SK-N-SH (cell line): ENCODE data around the gene GFPT2. TPM values are rescaled to one million over a fixed set of nuclear protein-coding genes. Genes with fewer than 3 reads are reported as not detected.

Experiments
- CTCF ChIA-PET: fragments of 300-600, 350-600 bp; formaldehyde crosslinking; extraction: SDS; loops from one replicate; lab custom pipeline; 2021; lab: Yijun Ruan, JAX
- POLR2A ChIA-PET: fragments of 350-600 bp; sonication (Branson Sonifier 250); formaldehyde crosslinking; extraction: SDS; loops from one replicate; lab custom pipeline; 2020; ENCODE audit warnings: antibody characterized with exemption, inconsistent platforms; lab: Yijun Ruan, JAX
- DNase-seq: peaks from one replicate; pipeline ENCODE4 v3.0.0; 2012
- H2AFZ ChIP-seq: fragments of 200-600 bp; sonication (generic); 2 replicates; pipeline ENCODE4 v1.8.1; 2016; ENCODE audit warnings: antibody characterized with exemption, mild to moderate bottlenecking, low read depth
- H3F3A ChIP-seq: fragments of 200-600 bp; sonication (generic); replicated peaks from 2 replicates; pipeline ENCODE3; 2016; ENCODE audit warnings: antibody characterized with exemption, mild to moderate bottlenecking; ENCODE audit not compliant: insufficient read depth
- H3K27ac ChIP-seq, 2 experiments: fragments of 200-500 bp in 1 of 2; fragments of 200-600 bp in 1 of 2; sonication (Bioruptor generic) in 1 of 2; sonication (generic), shearing (Covaris generic) in 1 of 2; 2 replicates each; pipeline versions ENCODE4 v1.5.1 to v1.6.1; 2014 to 2016; ENCODE audit warnings: low read depth in 2 of 2, inconsistent platforms in 1 of 2, low read length in 1 of 2, mild to moderate bottlenecking in 1 of 2, mixed read lengths in 1 of 2
- H3K27me3 ChIP-seq: fragments of 200-600 bp; sonication (generic), shearing (Covaris generic); 2 replicates; pipeline ENCODE4 v1.6.1; 2016; ENCODE audit warnings: mixed run types; ENCODE audit not compliant: insufficient read depth
- H3K36me3 ChIP-seq, 2 experiments: fragments of 200-500 bp in 1 of 2; fragments of 200-600 bp in 1 of 2; sonication (Bioruptor generic) in 1 of 2; sonication (generic) in 1 of 2; replicated peaks in 1 of 2; 2 replicates each; pipeline versions ENCODE3 to v1.5.1; 2014 to 2016; ENCODE audit warnings: low read length in 1 of 2, mild to moderate bottlenecking in 1 of 2; ENCODE audit not compliant: insufficient read depth in 2 of 2, control insufficient read depth in 1 of 2
- H3K4me1 ChIP-seq, 2 experiments: fragments of 200-500 bp in 1 of 2; fragments of 200-600 bp in 1 of 2; sonication (Bioruptor generic) in 1 of 2; sonication (generic), shearing (Covaris generic) in 1 of 2; 2 replicates each; pipeline versions ENCODE4 v1.5.1 to v1.6.1; 2014 to 2016; ENCODE audit warnings: low read depth in 1 of 2, low read length in 1 of 2, mixed run types in 1 of 2; ENCODE audit not compliant: insufficient read depth in 2 of 2, control insufficient read depth in 1 of 2
- H3K4me2 ChIP-seq: fragments of 200-600 bp; sonication (generic), shearing (Covaris generic); 2 replicates; pipeline ENCODE4 v1.6.1; 2017; ENCODE audit warnings: mixed run types
- H3K4me3 ChIP-seq, 2 experiments: fragments of 200-500 bp in 1 of 2; fragments of 200-600 bp in 1 of 2; sonication (Bioruptor generic) in 1 of 2; sonication (generic), shearing (Covaris generic) in 1 of 2; 2 replicates each; pipeline versions ENCODE4 v1.5.1 to v1.8.1; 2014 to 2016; ENCODE audit warnings: low read depth in 2 of 2, inconsistent platforms in 1 of 2, low read length in 1 of 2, mild to moderate bottlenecking in 1 of 2, mixed read lengths in 1 of 2, moderate library complexity in 1 of 2
- H3K79me2 ChIP-seq: fragments of 200-600 bp; sonication (generic); 2 replicates; pipeline ENCODE4 v1.8.1; 2017; ENCODE audit warnings: mild to moderate bottlenecking; ENCODE audit not compliant: insufficient read depth
- H3K9ac ChIP-seq: fragments of 200-600 bp; sonication (generic); 2 replicates; pipeline ENCODE4 v1.6.1; 2017; ENCODE audit warnings: mixed run types
- H3K9me2 ChIP-seq: fragments of 200-600 bp; sonication (generic); 2 replicates; pipeline ENCODE4 v1.6.1; 2017; ENCODE audit warnings: mixed run types
- H3K9me3 ChIP-seq: fragments of 200-600 bp; sonication (generic); 2 replicates; pipeline ENCODE4 v1.6.1; 2017; ENCODE audit warnings: mixed run types, mild to moderate bottlenecking, moderate library complexity
- H4K20me1 ChIP-seq: fragments of 200-600 bp; sonication (generic); 2 replicates; pipeline ENCODE4 v1.6.1; 2017; ENCODE audit warnings: mild to moderate bottlenecking, mixed run types; ENCODE audit not compliant: insufficient read depth
- CHD2 ChIP-seq: fragments of 150-350 bp; IDR thresholded peaks from 2 replicates; pipeline ENCODE4 v1.6.1; 2018; ENCODE audit warnings: low read length; ENCODE audit not compliant: partially characterized antibody
- JUND ChIP-seq: IDR thresholded peaks from 2 replicates; pipeline ENCODE4 v1.4.0; 2012
- MEF2A ChIP-seq: IDR thresholded peaks from 2 replicates; pipeline ENCODE4 v1.4.0; 2012; ENCODE audit warnings: low read depth, borderline replicate concordance
- POLR2AphosphoS5 ChIP-seq: IDR thresholded peaks from 2 replicates; pipeline ENCODE4 v1.6.1; 2012; ENCODE audit warnings: low read depth, low read length
- RXRA ChIP-seq: IDR thresholded peaks from 2 replicates; pipeline ENCODE4 v1.4.0; 2012; ENCODE audit warnings: low read depth, mild to moderate bottlenecking, borderline replicate concordance
- TEAD4 ChIP-seq: IDR thresholded peaks from 2 replicates; pipeline ENCODE4 v1.4.0; 2012; ENCODE audit warnings: mild to moderate bottlenecking, borderline replicate concordance; ENCODE audit not compliant: insufficient read depth
- USF2 ChIP-seq: fragments of 150-350 bp; IDR thresholded peaks from 2 replicates; pipeline ENCODE4 v1.6.1; 2017; ENCODE audit warnings: antibody characterized with exemption, low read length, low read depth, borderline replicate concordance
- ZBTB33 ChIP-seq: IDR thresholded peaks from 2 replicates; pipeline ENCODE4 v1.4.0; 2012; ENCODE audit warnings: low read depth, borderline replicate concordance
- WGBS: methylation state at CpG from one replicate; pipeline ENCODE4 v1.1.6; 2017; ENCODE audit warnings: low lambda C conversion rate; 5-methylcytosine and 5-hydroxymethylcytosine counted together
- polyA plus RNA-seq, 3 experiments: library from polyadenylated mRNA; depleted of rRNA; stranded (reverse); fragments of >200 nt; gene quantifications; 2 replicates each; pipeline ENCODE4 v1.2.3, GENCODE V29; 2012

The GFPT2 gene
- polyA plus RNA-seq, 1 of the 3 experiments (the other 2 are of a cell fraction), result 8.1 TPM

GRCh38 chr5:180313677-180314505 is 39.2 kb downstream of the GFPT2 start:
- peak overlapping the region; percentile 59 for H3K4me3 ChIP-seq
- TF ChIP-seq CHD2, result peak; percentile 99
- peak; percentile 95 for TF ChIP-seq ZBTB33
- no peak for TF ChIP-seq MEF2A
- TF ChIP-seq POLR2AphosphoS5, result peak; percentile 14; the same call in 1 of the 2 replicates
- peak overlapping the region; percentile 87 for H2AFZ ChIP-seq
- peak overlapping the region; percentile 60 for H3K9ac ChIP-seq
- ChIA-PET POLR2A (interaction anchor here (0.6 to 1.2 kb wide), 4 partner anchors 10 to 152 kb away, joined by 3 to 6 read pairs (median 4); partner anchors contain the start of gene GFPT2), CTCF (interaction anchor here (0.6 to 4.6 kb wide), 9 partner anchors 9 to 160 kb away, joined by 3 to 131 read pairs (median 27); no protein-coding TSS in a partner anchor)
- peak overlapping the region; percentile 79 for H3K4me2 ChIP-seq
- H3K79me2 ChIP-seq, result no peaks in the 10 kb centered on the region
- no peaks in the 10 kb centered on the region for H3F3A ChIP-seq
- 49% methylated on average over 27 of the region's 50 CpGs for whole genome bisulfite sequencing
- no peaks in the 10 kb centered on the region for H4K20me1 ChIP-seq
- no peaks in the 10 kb centered on the region for H3K9me3 ChIP-seq
- no peaks in the 10 kb centered on the region for H3K9me2 ChIP-seq
- H3K36me3 ChIP-seq, result no peaks in the 10 kb centered on the region
- peak; percentile 91 for DNase-seq
- peak overlapping the region in 1 of 2 experiments; percentile 76; a peak in 2 of 4 replicates for H3K27ac ChIP-seq
- H3K4me1 ChIP-seq, result peaks cover 0 to 2% of the 10 kb centered on the region in 2 experiments; a peak in 1 of 4 replicates
- H3K27me3 ChIP-seq, result no peaks in the 10 kb centered on the region

GRCh38 chr5:180311216-180311615 is 41.9 kb downstream of the GFPT2 start:
- POLR2A ChIA-PET, result no interaction called here
- H4K20me1 ChIP-seq, result no peaks in the 10 kb centered on the region
- H3K4me1 ChIP-seq, result peaks cover 0 to 2% of the 10 kb centered on the region in 2 experiments; a peak in 1 of 4 replicates
- DNase-seq, result no peak
- H2AFZ ChIP-seq, result no peak overlapping the region
- WGBS, result 79% methylated on average over 8 of the region's 11 CpGs
- H3K4me3 ChIP-seq, result no peak overlapping the region
- no peak overlapping the region for H3K9ac ChIP-seq
- no peaks in the 10 kb centered on the region for H3K27me3 ChIP-seq
- no peaks in the 10 kb centered on the region for H3K9me2 ChIP-seq
- no peaks in the 10 kb centered on the region for H3F3A ChIP-seq
- no peak overlapping the region for H3K27ac ChIP-seq
- TF ChIP-seq JUND (no peak), TEAD4 (no peak), RXRA (no peak), USF2 (no peak)
- no peak overlapping the region for H3K4me2 ChIP-seq
- no peaks in the 10 kb centered on the region for H3K9me3 ChIP-seq
- no peaks in the 10 kb centered on the region for H3K79me2 ChIP-seq
- H3K36me3 ChIP-seq, result no peaks in the 10 kb centered on the region
- CTCF ChIA-PET, result interaction anchor here (0.7 to 3.2 kb wide), 3 partner anchors 13 to 17 kb away, joined by 3 to 20 read pairs (median 6); no protein-coding TSS in a partner anchor
